ENCODE measurements around the gene LRP1. TPM values are rescaled to one million over a fixed set of nuclear protein-coding genes. Genes with fewer than 3 reads are reported as not detected.

Gene LRP1
- total and polyA plus RNA-seq, 2 experiments from 2014 or later = 26.6 to 145 TPM

- Histone ChIP-seq H3K27me3 (ENCODE audit: insufficient read depth) (no peaks in the 10 kb centered on the region), H2AFZ (no peak overlapping the region), H3K27ac (ENCODE audit: low read depth) (no peak overlapping the region), H4K20me1 (replicated peaks; ENCODE audit: insufficient read depth) (peaks cover 13% of the 10 kb centered on the region; the same call in 1 of the 2 replicates), H3K9me2 (ENCODE audit: insufficient read depth) (no peaks in the 10 kb centered on the region), H3K4me2 (no peak overlapping the region), H3K36me3 (ENCODE audit: insufficient read depth) (peaks cover 28% of the 10 kb centered on the region), H3K79me2 (replicated peaks; ENCODE audit: insufficient read depth) (no peaks in the 10 kb centered on the region), H3K4me1 (ENCODE audit: insufficient read depth) (no peaks in the 10 kb centered on the region), H3F3A (replicated peaks; ENCODE audit: low read depth) (peaks cover 11% of the 10 kb centered on the region; the same call in 1 of the 2 replicates), H3K4me3 (no peak overlapping the region)
- Mint-ChIP-seq H3K4me3 (no peak overlapping the region), H3K27ac (no peak overlapping the region), H3K4me1 (peaks cover 6% of the 10 kb centered on the region), H3K27me3 (ENCODE audit: insufficient read depth, low read depth, poor library complexity) (peaks cover 17% of the 10 kb centered on the region), H3K36me3 (ENCODE audit: low read depth) (peaks cover 89% of the 10 kb centered on the region), H3K9me3 (no peaks in the 10 kb centered on the region; the same call in 1 of the 3 replicates)
- no peak for DNase-seq (ENCODE audit: low spot score)
- TF ChIP-seq CTCF (conservative IDR thresholded peaks at IDR 0.05; ENCODE audit: low read depth in 2 of 2) (no peak), REST (IDR thresholded peaks at IDR 0.05; ENCODE audit: unreplicated experiment) (no peak), EZH2 (IDR thresholded peaks at IDR 0.05; ENCODE audit: low read depth, unreplicated experiment) (no peak)
- TF ChIP-seq, protein P1, sequence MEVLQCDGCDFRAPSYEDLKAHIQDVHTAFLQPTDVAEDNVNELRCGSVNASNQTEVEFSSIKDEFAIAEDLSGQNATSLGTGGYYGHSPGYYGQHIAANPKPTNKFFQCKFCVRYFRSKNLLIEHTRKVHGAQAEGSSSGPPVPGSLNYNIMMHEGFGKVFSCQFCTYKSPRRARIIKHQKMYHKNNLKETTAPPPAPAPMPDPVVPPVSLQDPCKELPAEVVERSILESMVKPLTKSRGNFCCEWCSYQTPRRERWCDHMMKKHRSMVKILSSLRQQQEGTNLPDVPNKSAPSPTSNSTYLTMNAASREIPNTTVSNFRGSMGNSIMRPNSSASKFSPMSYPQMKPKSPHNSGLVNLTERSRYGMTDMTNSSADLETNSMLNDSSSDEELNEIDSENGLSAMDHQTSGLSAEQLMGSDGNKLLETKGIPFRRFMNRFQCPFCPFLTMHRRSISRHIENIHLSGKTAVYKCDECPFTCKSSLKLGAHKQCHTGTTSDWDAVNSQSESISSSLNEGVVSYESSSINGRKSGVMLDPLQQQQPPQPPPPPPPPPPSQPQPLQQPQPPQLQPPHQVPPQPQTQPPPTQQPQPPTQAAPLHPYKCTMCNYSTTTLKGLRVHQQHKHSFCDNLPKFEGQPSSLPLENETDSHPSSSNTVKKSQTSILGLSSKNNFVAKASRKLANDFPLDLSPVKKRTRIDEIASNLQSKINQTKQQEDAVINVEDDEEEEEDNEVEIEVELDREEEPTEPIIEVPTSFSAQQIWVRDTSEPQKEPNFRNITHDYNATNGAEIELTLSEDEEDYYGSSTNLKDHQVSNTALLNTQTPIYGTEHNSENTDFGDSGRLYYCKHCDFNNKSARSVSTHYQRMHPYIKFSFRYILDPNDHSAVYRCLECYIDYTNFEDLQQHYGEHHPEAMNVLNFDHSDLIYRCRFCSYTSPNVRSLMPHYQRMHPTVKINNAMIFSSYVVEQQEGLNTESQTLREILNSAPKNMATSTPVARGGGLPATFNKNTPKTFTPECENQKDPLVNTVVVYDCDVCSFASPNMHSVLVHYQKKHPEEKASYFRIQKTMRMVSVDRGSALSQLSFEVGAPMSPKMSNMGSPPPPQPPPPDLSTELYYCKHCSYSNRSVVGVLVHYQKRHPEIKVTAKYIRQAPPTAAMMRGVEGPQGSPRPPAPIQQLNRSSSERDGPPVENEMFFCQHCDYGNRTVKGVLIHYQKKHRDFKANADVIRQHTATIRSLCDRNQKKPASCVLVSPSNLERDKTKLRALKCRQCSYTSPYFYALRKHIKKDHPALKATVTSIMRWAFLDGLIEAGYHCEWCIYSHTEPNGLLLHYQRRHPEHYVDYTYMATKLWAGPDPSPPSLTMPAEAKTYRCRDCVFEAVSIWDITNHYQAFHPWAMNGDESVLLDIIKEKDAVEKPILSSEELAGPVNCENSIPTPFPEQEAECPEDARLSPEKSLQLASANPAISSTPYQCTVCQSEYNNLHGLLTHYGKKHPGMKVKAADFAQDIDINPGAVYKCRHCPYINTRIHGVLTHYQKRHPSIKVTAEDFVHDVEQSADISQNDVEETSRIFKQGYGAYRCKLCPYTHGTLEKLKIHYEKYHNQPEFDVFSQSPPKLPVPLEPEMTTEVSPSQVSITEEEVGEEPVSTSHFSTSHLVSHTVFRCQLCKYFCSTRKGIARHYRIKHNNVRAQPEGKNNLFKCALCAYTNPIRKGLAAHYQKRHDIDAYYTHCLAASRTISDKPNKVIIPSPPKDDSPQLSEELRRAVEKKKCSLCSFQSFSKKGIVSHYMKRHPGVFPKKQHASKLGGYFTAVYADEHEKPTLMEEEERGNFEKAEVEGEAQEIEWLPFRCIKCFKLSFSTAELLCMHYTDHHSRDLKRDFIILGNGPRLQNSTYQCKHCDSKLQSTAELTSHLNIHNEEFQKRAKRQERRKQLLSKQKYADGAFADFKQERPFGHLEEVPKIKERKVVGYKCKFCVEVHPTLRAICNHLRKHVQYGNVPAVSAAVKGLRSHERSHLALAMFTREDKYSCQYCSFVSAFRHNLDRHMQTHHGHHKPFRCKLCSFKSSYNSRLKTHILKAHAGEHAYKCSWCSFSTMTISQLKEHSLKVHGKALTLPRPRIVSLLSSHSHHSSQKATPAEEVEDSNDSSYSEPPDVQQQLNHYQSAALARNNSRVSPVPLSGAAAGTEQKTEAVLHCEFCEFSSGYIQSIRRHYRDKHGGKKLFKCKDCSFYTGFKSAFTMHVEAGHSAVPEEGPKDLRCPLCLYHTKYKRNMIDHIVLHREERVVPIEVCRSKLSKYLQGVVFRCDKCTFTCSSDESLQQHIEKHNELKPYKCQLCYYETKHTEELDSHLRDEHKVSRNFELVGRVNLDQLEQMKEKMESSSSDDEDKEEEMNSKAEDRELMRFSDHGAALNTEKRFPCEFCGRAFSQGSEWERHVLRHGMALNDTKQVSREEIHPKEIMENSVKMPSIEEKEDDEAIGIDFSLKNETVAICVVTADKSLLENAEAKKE (CRISPR knock-in tag; IDR thresholded peaks at IDR 0.05) = no peak
- ATAC-seq = no peak
These were observed 40.9 kb downstream of the LRP1 start for GRCh38 chr12:57169046-57169795.
